Activated naive CD8-positive, alpha-beta T cell treated with anti-CD3 and anti-CD28 coated beads for 36 hours (primary cell): ENCODE data around the gene LCN6. TPM values are rescaled to one million over a fixed set of nuclear protein-coding genes. Genes with fewer than 3 reads are reported as not detected.

Experiments
- DNase-seq: peaks from one replicate; pipeline ENCODE4 v3.0.0; 2021
- H3K27ac Mint-ChIP-seq: one replicate; pipeline ENCODE4 v1.8.0; 2022; ENCODE audit warnings: mild to moderate bottlenecking, moderate library complexity, mixed read lengths
- H3K27me3 Mint-ChIP-seq: one replicate; pipeline ENCODE4 v1.8.0; 2022; ENCODE audit warnings: mild to moderate bottlenecking, mixed read lengths
- H3K36me3 Mint-ChIP-seq: one replicate; pipeline ENCODE4 v1.8.0; 2021; ENCODE audit warnings: mild to moderate bottlenecking, mixed read lengths
- H3K4me1 Mint-ChIP-seq: one replicate; pipeline ENCODE4 v1.8.0; 2021; ENCODE audit warnings: mixed read lengths
- H3K4me3 Mint-ChIP-seq: one replicate; pipeline ENCODE4 v1.8.0; 2022; ENCODE audit warnings: mild to moderate bottlenecking, moderate library complexity, mixed read lengths
- H3K9me3 Mint-ChIP-seq: one replicate; pipeline ENCODE4 v1.8.0; 2022; ENCODE audit warnings: mixed read lengths
- total RNA-seq, 2 experiments: library from RNA; stranded (reverse); gene quantifications; one replicate each; pipeline ENCODE4 v1.2.3, GENCODE V29; 2021

Gene LCN6
- total RNA-seq, 2 experiments from 2014 or later: not detected

- Mint-ChIP-seq H3K36me3 (peaks cover 6% of the 10 kb centered on the region), H3K27ac (no peak overlapping the region), H3K9me3 (no peaks in the 10 kb centered on the region), H3K4me3 (no peak overlapping the region), H3K27me3 (no peaks in the 10 kb centered on the region), H3K4me1 (peaks cover 14% of the 10 kb centered on the region)
- DNase-seq: no peak
These were observed 15.7 kb downstream of the LCN6 start for GRCh38 chr9:136732444-136733178.

GRCh38 chr9:136729926-136730325 is 18.4 kb downstream of the LCN6 start:
- Mint-ChIP-seq H3K4me1 (peaks cover 28% of the 10 kb centered on the region), H3K4me3 (peak overlapping the region; percentile 63), H3K36me3 (peaks cover 30% of the 10 kb centered on the region), H3K27ac (no peak overlapping the region), H3K9me3 (no peaks in the 10 kb centered on the region), H3K27me3 (peaks cover 3% of the 10 kb centered on the region)
- DNase-seq: no peak

GRCh38 chr9:136729144-136729543 is 19.2 kb downstream of the LCN6 start:
- DNase-seq: no peak
- H3K4me3 Mint-ChIP-seq: peak overlapping the region; percentile 63
- H3K36me3 Mint-ChIP-seq: peaks cover 36% of the 10 kb centered on the region
- H3K27me3 Mint-ChIP-seq: peaks cover 3% of the 10 kb centered on the region
- H3K4me1 Mint-ChIP-seq: peaks cover 28% of the 10 kb centered on the region
- H3K27ac Mint-ChIP-seq: no peak overlapping the region
- no peaks in the 10 kb centered on the region for H3K9me3 Mint-ChIP-seq

- DNase-seq: no peak
- peak overlapping the region; percentile 63 for H3K4me3 Mint-ChIP-seq
- H3K4me1 Mint-ChIP-seq: peaks cover 31% of the 10 kb centered on the region
These were observed 19.7 kb downstream of the LCN6 start for GRCh38 chr9:136728548-136729123.

GRCh38 chr9:136728080-136728547 is 20.2 kb downstream of the LCN6 start:
- H3K27me3 Mint-ChIP-seq: peaks cover 3% of the 10 kb centered on the region
- H3K4me1 Mint-ChIP-seq: peaks cover 31% of the 10 kb centered on the region
- DNase-seq: peak; percentile 93
- peak overlapping the region; percentile 29 for H3K27ac Mint-ChIP-seq
- H3K9me3 Mint-ChIP-seq: no peaks in the 10 kb centered on the region
- H3K4me3 Mint-ChIP-seq: peak overlapping the region; percentile 95
- H3K36me3 Mint-ChIP-seq: peaks cover 43% of the 10 kb centered on the region

More at GRCh38 chr9:136728548-136729123, 19.7 kb downstream of the LCN6 start:
- no peaks in the 10 kb centered on the region for H3K9me3 Mint-ChIP-seq
- peaks cover 3% of the 10 kb centered on the region for H3K27me3 Mint-ChIP-seq
- H3K36me3 Mint-ChIP-seq: peaks cover 41% of the 10 kb centered on the region
- H3K27ac Mint-ChIP-seq: no peak overlapping the region

GRCh38 chr9:136726631-136727191 is 21.6 kb downstream of the LCN6 start:
- Mint-ChIP-seq H3K4me3 (peak overlapping the region; percentile 95), H3K4me1 (peaks cover 30% of the 10 kb centered on the region), H3K9me3 (no peaks in the 10 kb centered on the region), H3K27ac (peak overlapping the region; percentile 98), H3K36me3 (peaks cover 42% of the 10 kb centered on the region), H3K27me3 (peaks cover 3% of the 10 kb centered on the region)
- DNase-seq: peak; percentile 41

GRCh38 chr9:136726118-136726517 is 22.2 kb downstream of the LCN6 start:
- Mint-ChIP-seq H3K4me3 (peak overlapping the region; percentile 95), H3K27ac (peak overlapping the region; percentile 98), H3K36me3 (peaks cover 39% of the 10 kb centered on the region), H3K4me1 (peaks cover 29% of the 10 kb centered on the region), H3K27me3 (peaks cover 3% of the 10 kb centered on the region), H3K9me3 (no peaks in the 10 kb centered on the region)
- DNase-seq: no peak

- peak overlapping the region; percentile 95 for H3K4me3 Mint-ChIP-seq
- peaks cover 29% of the 10 kb centered on the region for H3K4me1 Mint-ChIP-seq
- peak overlapping the region; percentile 98 for H3K27ac Mint-ChIP-seq
These were observed 22.7 kb downstream of the LCN6 start for GRCh38 chr9:136725612-136726011.

GRCh38 chr9:136724772-136725171 is 23.6 kb downstream of the LCN6 start:
- no peaks in the 10 kb centered on the region for H3K9me3 Mint-ChIP-seq
- H3K4me1 Mint-ChIP-seq: peaks cover 29% of the 10 kb centered on the region
- no peak overlapping the region for H3K27ac Mint-ChIP-seq
- peak overlapping the region; percentile 40 for H3K4me3 Mint-ChIP-seq
- peaks cover 3% of the 10 kb centered on the region for H3K27me3 Mint-ChIP-seq
- no peak for DNase-seq
- peaks cover 38% of the 10 kb centered on the region for H3K36me3 Mint-ChIP-seq

More at GRCh38 chr9:136725612-136726011, 22.7 kb downstream of the LCN6 start:
- Mint-ChIP-seq H3K27me3 (peaks cover 3% of the 10 kb centered on the region), H3K36me3 (peaks cover 38% of the 10 kb centered on the region), H3K9me3 (no peaks in the 10 kb centered on the region)
- DNase-seq: no peak

- Mint-ChIP-seq H3K27me3 (peaks cover 3% of the 10 kb centered on the region), H3K36me3 (peaks cover 38% of the 10 kb centered on the region), H3K4me1 (peaks cover 22% of the 10 kb centered on the region), H3K27ac (peak overlapping the region; percentile 64), H3K9me3 (no peaks in the 10 kb centered on the region), H3K4me3 (no peak overlapping the region)
- no peak for DNase-seq
These were observed 24.3 kb downstream of the LCN6 start for GRCh38 chr9:136723989-136724388.

- H3K4me3 Mint-ChIP-seq: no peak overlapping the region
- no peak for DNase-seq
These were observed 24.9 kb downstream of the LCN6 start for GRCh38 chr9:136723362-136723976.

GRCh38 chr9:136722969-136723356 is 25.4 kb downstream of the LCN6 start:
- peaks cover 24% of the 10 kb centered on the region for H3K4me1 Mint-ChIP-seq
- no peak overlapping the region for H3K27ac Mint-ChIP-seq
- no peaks in the 10 kb centered on the region for H3K9me3 Mint-ChIP-seq
- peak; percentile 31 for DNase-seq
- no peak overlapping the region for H3K4me3 Mint-ChIP-seq
- H3K27me3 Mint-ChIP-seq: peaks cover 3% of the 10 kb centered on the region
- H3K36me3 Mint-ChIP-seq: peaks cover 38% of the 10 kb centered on the region

More at GRCh38 chr9:136723362-136723976, 24.9 kb downstream of the LCN6 start:
- peaks cover 3% of the 10 kb centered on the region for H3K27me3 Mint-ChIP-seq
- H3K36me3 Mint-ChIP-seq: peaks cover 38% of the 10 kb centered on the region
- no peak overlapping the region for H3K27ac Mint-ChIP-seq
- no peaks in the 10 kb centered on the region for H3K9me3 Mint-ChIP-seq
- peaks cover 24% of the 10 kb centered on the region for H3K4me1 Mint-ChIP-seq

GRCh38 chr9:136722093-136722968 is 26.0 kb downstream of the LCN6 start:
- Mint-ChIP-seq H3K27ac (no peak overlapping the region), H3K4me3 (no peak overlapping the region), H3K9me3 (no peaks in the 10 kb centered on the region), H3K4me1 (peaks cover 24% of the 10 kb centered on the region), H3K27me3 (peaks cover under 1% of the 10 kb centered on the region), H3K36me3 (peaks cover 34% of the 10 kb centered on the region)
- DNase-seq: no peak

GRCh38 chr9:136721339-136722092 is 26.8 kb downstream of the LCN6 start:
- Mint-ChIP-seq H3K9me3 (no peaks in the 10 kb centered on the region), H3K4me3 (no peak overlapping the region), H3K27me3 (no peaks in the 10 kb centered on the region), H3K36me3 (peaks cover 26% of the 10 kb centered on the region), H3K4me1 (peaks cover 21% of the 10 kb centered on the region), H3K27ac (no peak overlapping the region)
- no peak for DNase-seq
